Measurements from ENCODE around the gene NGFR.
"Not testable (repeated sequence)": the region's sequence is repeated elsewhere in the genome, so short reads cannot be mapped to it uniquely, and the experiment has no call there.

The NGFR gene

DNA sequence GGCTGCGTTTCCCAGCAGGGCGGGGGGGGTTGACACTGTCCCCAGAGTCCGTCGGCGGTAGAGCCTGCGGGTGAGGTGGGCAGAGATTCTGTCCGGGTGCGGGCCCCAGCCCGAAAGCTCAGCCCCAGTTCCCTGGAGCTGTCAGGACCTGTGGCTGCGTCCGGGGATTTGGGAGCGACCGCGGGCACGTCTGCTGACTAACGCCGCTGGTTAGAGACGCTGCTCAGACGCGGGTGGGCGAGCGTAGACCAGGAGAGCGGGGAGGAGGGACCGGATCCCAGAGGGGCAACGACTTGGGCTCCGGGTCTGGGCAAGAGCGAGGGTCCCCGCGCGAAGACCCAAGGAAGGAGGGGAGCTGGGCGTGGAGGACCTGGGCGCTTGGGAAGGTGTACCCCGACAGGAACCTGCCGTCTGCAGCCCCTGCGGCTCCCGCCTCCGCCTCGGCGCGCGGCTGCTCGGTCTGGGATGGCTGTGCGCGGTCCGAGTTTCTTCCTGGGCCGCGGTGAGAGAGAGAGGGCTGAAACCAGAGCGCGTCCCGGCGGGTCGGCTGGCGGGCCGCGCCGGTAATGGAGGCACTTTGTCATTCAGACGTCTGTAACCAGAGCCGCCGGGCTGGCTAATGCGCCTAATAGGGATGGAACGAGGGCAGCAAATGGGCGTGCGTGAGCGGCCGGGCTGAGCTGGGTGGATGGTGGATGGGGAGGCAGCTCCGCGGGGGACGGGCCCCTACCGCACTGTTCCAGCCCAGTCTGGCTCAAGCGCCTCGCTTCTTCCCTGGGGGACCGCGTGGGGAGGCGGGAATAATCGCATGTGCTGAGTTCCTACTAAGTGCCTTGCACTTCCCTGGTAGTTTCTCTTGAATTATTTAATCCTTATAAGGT lies 2.3 kb downstream of the NGFR start:
- Histone ChIP-seq H3K4me1 (ENCODE audit: control insufficient read depth, insufficient read depth, low read length, poor library complexity, severe bottlenecking) (peaks cover 13% of the 10 kb centered on the region), H3K4me3 (ENCODE audit: extremely low read depth, insufficient read depth, low read length, poor library complexity, severe bottlenecking) (peak overlapping the region; percentile 37), H3K36me3 (ENCODE audit: control insufficient read depth, insufficient read depth, low read length) (no peaks in the 10 kb centered on the region), H3K27ac (ENCODE audit: low read depth, low read length, severe bottlenecking) (no peak overlapping the region), H3K9me3 (ENCODE audit: control insufficient read depth, low read length) (no peaks in the 10 kb centered on the region)
- WGBS, 2 experiments (ENCODE audit: insufficient coverage in 2 of 2): 1 to 2% methylated on average over 58 to 69 of the region's 75 CpGs

DNA sequence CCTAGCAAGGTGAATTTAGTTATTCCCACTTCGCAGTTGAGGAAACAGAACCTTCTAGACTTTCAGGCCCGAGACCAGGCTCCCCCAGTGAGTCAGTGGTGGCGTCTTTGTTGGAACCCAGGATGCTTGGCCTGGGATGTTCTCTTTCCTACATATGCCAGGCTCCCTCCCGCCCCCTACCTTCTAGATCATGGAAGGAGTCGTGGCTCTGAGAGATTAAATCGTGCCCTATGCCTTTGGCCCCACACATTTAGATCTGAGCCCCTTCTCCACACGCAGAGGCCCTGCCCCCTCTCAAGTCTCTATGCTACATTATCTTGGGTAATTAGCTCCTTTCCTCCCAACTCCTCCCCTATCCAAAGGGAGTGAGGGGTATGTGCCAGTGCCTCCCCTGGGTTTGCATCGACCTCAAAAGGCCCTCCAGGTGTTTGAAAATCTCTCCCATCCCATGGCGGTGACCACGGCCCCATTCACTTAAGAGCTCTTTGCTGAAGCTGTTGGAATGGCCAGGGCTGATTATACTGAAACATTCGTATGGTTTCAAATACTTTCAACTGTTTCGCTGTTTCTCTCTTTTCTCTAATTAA lies 3.0 kb downstream of the NGFR start:
- Histone ChIP-seq H3K4me3 (ENCODE audit: extremely low read depth, insufficient read depth, low read length, poor library complexity, severe bottlenecking) (peak overlapping the region; percentile 37), H3K36me3 (ENCODE audit: control insufficient read depth, insufficient read depth, low read length) (no peaks in the 10 kb centered on the region), H3K9me3 (ENCODE audit: control insufficient read depth, low read length) (no peaks in the 10 kb centered on the region), H3K27ac (ENCODE audit: low read depth, low read length, severe bottlenecking) (no peak overlapping the region), H3K4me1 (ENCODE audit: control insufficient read depth, insufficient read depth, low read length, poor library complexity, severe bottlenecking) (peaks cover 13% of the 10 kb centered on the region)
- WGBS, 2 experiments (ENCODE audit: insufficient coverage in 2 of 2): 26 to 30% methylated on average over 6 to 11 of the region's 12 CpGs

DNA sequence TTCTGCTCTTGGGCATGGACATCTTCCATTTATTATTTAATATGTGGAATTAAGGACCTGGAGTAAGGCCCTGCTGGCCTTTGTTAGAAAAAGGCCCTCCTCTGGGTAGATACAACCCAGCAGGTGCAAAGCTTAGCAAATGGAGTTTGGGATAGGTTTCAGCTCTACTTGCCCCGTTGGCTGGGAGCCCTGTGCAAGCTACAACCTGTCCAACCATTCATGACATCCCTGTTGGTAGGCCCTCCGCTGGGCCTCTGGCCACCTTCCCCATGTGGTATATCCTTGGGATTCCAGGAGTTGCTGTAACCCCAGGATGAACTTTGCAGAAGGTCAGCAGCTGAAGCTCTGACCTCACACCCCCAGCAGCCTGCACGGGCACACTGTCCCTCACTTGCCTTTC lies 6.4 kb downstream of the NGFR start:
- WGBS, 2 experiments (ENCODE audit: insufficient coverage in 2 of 2): 76 to 90% methylated on average over 2 to 3 of the region's 3 CpGs

DNA sequence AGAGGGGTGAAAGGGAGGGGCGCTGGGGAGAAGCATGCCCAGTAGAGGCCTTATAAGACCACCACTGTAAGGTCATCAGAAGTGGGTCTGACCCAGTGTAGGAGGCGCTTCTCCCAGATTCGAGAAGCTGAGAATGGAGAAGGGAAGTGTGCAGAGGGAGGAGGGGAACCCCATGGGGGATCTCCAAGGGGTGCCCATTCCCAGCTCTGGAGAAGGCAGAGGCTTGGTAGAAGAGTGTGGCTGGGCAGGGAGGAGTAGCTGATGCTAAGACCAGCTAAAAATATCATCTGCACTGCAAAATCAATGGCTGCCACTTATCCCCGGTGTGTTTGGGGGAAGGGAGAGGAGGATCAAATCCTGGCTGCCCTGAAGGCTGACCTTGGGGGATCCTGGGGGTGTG lies 7.2 kb downstream of the NGFR start:
- Histone ChIP-seq H3K36me3 (ENCODE audit: control insufficient read depth, insufficient read depth, low read length) (no peaks in the 10 kb centered on the region), H3K4me3 (ENCODE audit: extremely low read depth, insufficient read depth, low read length, poor library complexity, severe bottlenecking) (no peak overlapping the region), H3K4me1 (ENCODE audit: control insufficient read depth, insufficient read depth, low read length, poor library complexity, severe bottlenecking) (peaks cover 3% of the 10 kb centered on the region), H3K27ac (ENCODE audit: low read depth, low read length, severe bottlenecking) (no peak overlapping the region), H3K9me3 (ENCODE audit: control insufficient read depth, low read length) (no peaks in the 10 kb centered on the region)
- 57 to 79% methylated on average over 2 to 4 of the region's 4 CpGs for WGBS, 2 experiments (ENCODE audit: insufficient coverage in 2 of 2)

More for the DNA sequence above, 6.4 kb downstream of the NGFR start:
- Histone ChIP-seq H3K4me3 (ENCODE audit: extremely low read depth, insufficient read depth, low read length, poor library complexity, severe bottlenecking) (no peak overlapping the region), H3K9me3 (ENCODE audit: control insufficient read depth, low read length) (no peaks in the 10 kb centered on the region), H3K27ac (ENCODE audit: low read depth, low read length, severe bottlenecking) (no peak overlapping the region), H3K36me3 (ENCODE audit: control insufficient read depth, insufficient read depth, low read length) (no peaks in the 10 kb centered on the region), H3K4me1 (ENCODE audit: control insufficient read depth, insufficient read depth, low read length, poor library complexity, severe bottlenecking) (peaks cover 8% of the 10 kb centered on the region)

DNA sequence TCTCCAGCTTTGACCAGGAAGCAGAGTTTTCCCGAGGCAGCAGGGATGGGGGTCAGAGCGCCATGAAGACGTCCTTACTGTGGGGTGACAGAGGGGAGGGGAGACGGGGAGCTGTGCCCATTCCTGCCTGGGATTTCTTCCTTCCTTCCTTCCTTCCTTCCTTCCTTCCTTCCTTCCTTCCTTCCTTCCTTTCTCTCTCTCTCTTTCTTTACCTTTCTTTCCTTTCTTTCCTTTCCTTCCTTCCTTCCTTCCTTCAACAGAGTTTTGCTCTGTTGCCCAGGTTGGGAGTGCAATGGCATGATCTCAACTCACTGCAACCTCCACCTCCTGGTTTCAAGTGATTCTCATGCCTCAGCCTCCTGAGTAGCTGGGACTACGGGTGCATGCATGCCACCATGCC lies 7.6 kb downstream of the NGFR start:
- not testable (repeated sequence) for H3K4me1 ChIP-seq (ENCODE audit: control insufficient read depth, insufficient read depth, low read length, poor library complexity, severe bottlenecking); H3K27ac ChIP-seq (ENCODE audit: low read depth, low read length, severe bottlenecking); H3K36me3 ChIP-seq (ENCODE audit: control insufficient read depth, insufficient read depth, low read length); H3K9me3 ChIP-seq (ENCODE audit: control insufficient read depth, low read length); H3K4me3 ChIP-seq (ENCODE audit: extremely low read depth, insufficient read depth, low read length, poor library complexity, severe bottlenecking)
- WGBS, 2 experiments (ENCODE audit: insufficient coverage in 2 of 2): 57% methylated on average over 3 of the region's 5 CpGs; no CpG with 5 or more reads in 1 of the 2 experiments

DNA sequence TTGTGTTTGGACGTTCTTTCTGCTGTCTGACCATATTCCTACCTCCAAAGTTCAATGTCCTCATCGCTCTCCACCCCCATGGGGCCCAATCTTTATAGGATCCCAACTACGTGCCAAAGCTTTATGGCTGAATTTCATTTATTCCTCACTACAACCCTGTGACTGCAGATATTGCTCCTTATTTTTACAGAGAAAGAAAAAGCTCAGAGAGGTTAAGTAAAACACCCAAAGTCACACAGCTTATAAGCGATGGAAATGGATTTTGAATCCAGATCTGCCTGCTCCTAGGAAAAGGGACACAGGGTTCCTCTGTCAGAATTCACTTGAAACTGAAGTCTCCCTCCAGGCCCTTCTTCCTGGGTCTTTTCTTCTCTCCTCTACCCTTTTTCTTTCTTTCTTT lies 9.3 kb downstream of the NGFR start:
- Histone ChIP-seq H3K36me3 (ENCODE audit: control insufficient read depth, insufficient read depth, low read length) (no peaks in the 10 kb centered on the region), H3K9me3 (ENCODE audit: control insufficient read depth, low read length) (no peaks in the 10 kb centered on the region), H3K4me1 (ENCODE audit: control insufficient read depth, insufficient read depth, low read length, poor library complexity, severe bottlenecking) (peaks cover 14% of the 10 kb centered on the region), H3K4me3 (ENCODE audit: extremely low read depth, insufficient read depth, low read length, poor library complexity, severe bottlenecking) (no peak overlapping the region), H3K27ac (ENCODE audit: low read depth, low read length, severe bottlenecking) (no peak overlapping the region)
- 87 to 88% methylated on average over 2 to 4 of the region's 4 CpGs for WGBS, 2 experiments (ENCODE audit: insufficient coverage in 2 of 2)

DNA sequence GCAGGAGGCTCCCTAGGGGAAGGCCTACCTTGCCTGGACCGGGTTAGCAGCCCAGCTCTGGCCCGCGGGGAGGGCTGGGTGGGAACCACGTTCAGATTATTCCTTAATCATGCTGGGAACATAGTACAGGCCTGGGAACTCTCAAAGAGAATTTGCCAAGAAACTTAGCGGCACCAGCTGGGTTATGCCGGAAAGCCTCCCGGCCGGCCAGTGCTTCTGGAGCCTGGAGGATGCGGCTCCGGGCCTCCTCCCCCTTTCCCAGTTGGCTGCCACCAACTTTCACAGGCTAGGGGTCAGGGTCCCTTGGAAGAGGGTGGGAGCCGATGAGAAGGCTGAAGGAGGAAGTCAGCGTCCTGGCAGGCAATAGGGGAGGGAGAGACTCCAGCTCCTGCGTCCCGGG lies 10.8 kb downstream of the NGFR start:
- WGBS, 2 experiments (ENCODE audit: insufficient coverage in 2 of 2): 83 to 89% methylated on average over 12 to 14 of the region's 14 CpGs
- H3K9me3 ChIP-seq (ENCODE audit: control insufficient read depth, low read length): no peaks in the 10 kb centered on the region
- H3K27ac ChIP-seq (ENCODE audit: low read depth, low read length, severe bottlenecking): no peak overlapping the region
- no peak overlapping the region for H3K4me3 ChIP-seq (ENCODE audit: extremely low read depth, insufficient read depth, low read length, poor library complexity, severe bottlenecking)
- H3K36me3 ChIP-seq (ENCODE audit: control insufficient read depth, insufficient read depth, low read length): no peaks in the 10 kb centered on the region
- peaks cover 14% of the 10 kb centered on the region for H3K4me1 ChIP-seq (ENCODE audit: control insufficient read depth, insufficient read depth, low read length, poor library complexity, severe bottlenecking)

DNA sequence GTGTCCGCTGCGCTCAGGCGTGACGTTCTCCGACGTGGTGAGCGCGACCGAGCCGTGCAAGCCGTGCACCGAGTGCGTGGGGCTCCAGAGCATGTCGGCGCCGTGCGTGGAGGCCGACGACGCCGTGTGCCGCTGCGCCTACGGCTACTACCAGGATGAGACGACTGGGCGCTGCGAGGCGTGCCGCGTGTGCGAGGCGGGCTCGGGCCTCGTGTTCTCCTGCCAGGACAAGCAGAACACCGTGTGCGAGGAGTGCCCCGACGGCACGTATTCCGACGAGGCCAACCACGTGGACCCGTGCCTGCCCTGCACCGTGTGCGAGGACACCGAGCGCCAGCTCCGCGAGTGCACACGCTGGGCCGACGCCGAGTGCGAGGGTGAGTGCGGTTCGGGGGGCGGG lies 11.2 kb downstream of the NGFR start:
- H3K4me1 ChIP-seq (ENCODE audit: control insufficient read depth, insufficient read depth, low read length, poor library complexity, severe bottlenecking): peaks cover 14% of the 10 kb centered on the region
- H3K27ac ChIP-seq (ENCODE audit: low read depth, low read length, severe bottlenecking): no peak overlapping the region
- 95 to 96% methylated on average over 29 to 46 of the region's 57 CpGs for WGBS, 2 experiments (ENCODE audit: insufficient coverage in 2 of 2)
- H3K4me3 ChIP-seq (ENCODE audit: extremely low read depth, insufficient read depth, low read length, poor library complexity, severe bottlenecking): no peak overlapping the region
- H3K9me3 ChIP-seq (ENCODE audit: control insufficient read depth, low read length): no peaks in the 10 kb centered on the region
- no peaks in the 10 kb centered on the region for H3K36me3 ChIP-seq (ENCODE audit: control insufficient read depth, insufficient read depth, low read length)

DNA sequence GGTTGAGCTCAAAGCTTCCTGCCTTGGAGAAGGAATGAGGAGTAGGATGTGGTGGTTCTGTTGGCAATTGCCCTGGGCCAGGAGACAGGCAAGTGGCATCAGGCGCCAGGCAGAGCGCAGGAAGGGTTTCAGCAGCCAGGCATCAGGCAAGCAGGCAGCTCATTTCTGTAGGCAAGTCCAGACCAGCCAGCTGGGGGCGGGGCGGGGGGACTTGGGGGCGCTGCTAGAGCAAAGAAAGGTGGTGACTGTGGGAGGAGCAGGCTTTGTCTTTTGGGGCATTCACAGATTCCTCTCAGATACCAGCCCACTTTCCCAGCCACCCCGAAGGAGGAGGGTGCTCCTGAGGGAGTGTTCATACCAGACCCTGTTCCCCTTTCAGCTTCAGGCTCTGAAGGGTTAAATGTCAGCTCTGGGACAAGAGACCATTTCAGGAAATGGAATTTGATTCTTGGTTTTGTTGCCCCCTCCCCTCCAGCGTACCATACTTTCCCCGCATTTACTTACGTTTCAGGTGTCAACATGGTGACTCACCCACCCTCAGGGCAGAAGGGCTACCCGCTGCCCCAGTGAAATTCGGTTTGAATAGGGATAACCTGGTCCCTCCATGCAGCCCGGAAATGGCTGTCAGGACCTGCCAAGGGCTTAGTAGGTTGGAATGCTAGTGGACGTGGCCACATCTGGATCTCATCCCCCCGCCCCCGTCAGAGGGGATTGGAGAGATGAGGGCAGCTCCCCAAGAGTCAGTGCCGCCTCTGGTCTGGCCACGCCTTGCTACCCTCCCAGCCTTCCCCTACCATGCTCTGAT lies 13.2 kb downstream of the NGFR start:
- Histone ChIP-seq H3K36me3 (ENCODE audit: control insufficient read depth, insufficient read depth, low read length) (no peaks in the 10 kb centered on the region), H3K27ac (ENCODE audit: low read depth, low read length, severe bottlenecking) (no peak overlapping the region)
- WGBS, 2 experiments (ENCODE audit: insufficient coverage in 2 of 2): 29 to 33% methylated on average over 8 to 10 of the region's 17 CpGs

DNA sequence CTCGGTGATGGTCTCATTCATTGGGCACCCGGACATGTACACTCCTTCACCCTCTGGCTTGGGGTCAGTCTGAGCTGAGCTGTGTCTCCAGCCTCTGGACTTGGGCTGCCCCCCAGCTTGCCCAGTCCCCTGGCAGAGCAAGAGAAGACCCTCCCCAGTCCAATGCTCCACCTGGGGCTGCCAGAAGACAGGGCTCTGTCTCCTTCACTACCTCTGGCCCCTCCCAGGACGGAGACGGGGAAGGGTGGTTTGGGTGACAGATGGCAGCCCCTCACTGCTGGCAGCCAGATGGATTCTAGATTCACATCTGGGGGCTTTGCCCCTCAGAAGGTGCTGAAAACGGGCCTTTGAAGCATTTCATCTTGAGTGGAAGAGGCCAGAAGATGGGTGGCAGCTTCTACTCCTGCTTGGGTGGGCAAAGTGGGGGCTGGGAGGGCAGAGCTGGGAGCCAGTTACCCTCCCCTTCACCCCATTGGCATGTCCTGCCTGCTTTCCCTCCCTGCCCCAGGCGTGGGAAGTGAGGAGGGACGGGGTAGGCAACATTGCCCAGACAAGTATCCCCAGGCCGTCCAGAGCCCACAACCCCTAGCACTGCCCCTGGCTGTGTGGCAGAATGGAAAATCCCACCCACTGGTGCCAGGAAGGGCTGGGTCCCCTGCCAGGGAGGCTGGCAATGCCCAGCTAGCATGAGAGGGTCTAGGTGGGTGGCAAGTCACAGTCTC lies 13.9 kb downstream of the NGFR start:
- H3K36me3 ChIP-seq (ENCODE audit: control insufficient read depth, insufficient read depth, low read length): no peaks in the 10 kb centered on the region
- no peak overlapping the region for H3K4me3 ChIP-seq (ENCODE audit: extremely low read depth, insufficient read depth, low read length, poor library complexity, severe bottlenecking)
- H3K4me1 ChIP-seq (ENCODE audit: control insufficient read depth, insufficient read depth, low read length, poor library complexity, severe bottlenecking): peaks cover 14% of the 10 kb centered on the region
- no peaks in the 10 kb centered on the region for H3K9me3 ChIP-seq (ENCODE audit: control insufficient read depth, low read length)
- 56 to 89% methylated on average over 2 to 6 of the region's 8 CpGs for WGBS, 2 experiments (ENCODE audit: insufficient coverage in 2 of 2)
- H3K27ac ChIP-seq (ENCODE audit: low read depth, low read length, severe bottlenecking): no peak overlapping the region

More for the DNA sequence above, 13.2 kb downstream of the NGFR start:
- Histone ChIP-seq H3K4me3 (ENCODE audit: extremely low read depth, insufficient read depth, low read length, poor library complexity, severe bottlenecking) (no peak overlapping the region), H3K4me1 (ENCODE audit: control insufficient read depth, insufficient read depth, low read length, poor library complexity, severe bottlenecking) (peaks cover 14% of the 10 kb centered on the region), H3K9me3 (ENCODE audit: control insufficient read depth, low read length) (no peaks in the 10 kb centered on the region)
